A549 (cell line): Measurements from ENCODE around the gene CMIP.

Experiments used
- CTCF ChIP-seq: fragments of >200 bp; sonication (Bioruptor Twin); formaldehyde crosslinking; IDR thresholded peaks from 3 replicates; pipeline ENCODE4 v1.5.1; 2016
- E2F6 ChIP-seq: IDR thresholded peaks from 2 replicates; pipeline ENCODE4 v1.6.1; 2012; ENCODE audit warnings: low read depth, borderline replicate concordance
- KDM5A ChIP-seq: fragments of 200-600 bp; sonication (generic); IDR thresholded peaks from 2 replicates; pipeline ENCODE4 v1.6.1; 2016; ENCODE audit warnings: antibody characterized with exemption, mild to moderate bottlenecking
- PHF8 ChIP-seq: fragments of 200-600 bp; sonication (generic); IDR thresholded peaks from 2 replicates; pipeline ENCODE4 v1.6.1; 2016; ENCODE audit warnings: low read depth, mild to moderate bottlenecking, antibody characterized with exemption, moderate library complexity, borderline replicate concordance
- POLR2A ChIP-seq: IDR thresholded peaks from 2 replicates; pipeline ENCODE4 v1.6.1; 2012; ENCODE audit warnings: mild to moderate bottlenecking, low read length

- TF ChIP-seq POLR2A (no peak), PHF8 (no peak), E2F6 (no peak), CTCF (no peak), KDM5A (no peak)
Measured at GRCh38 chr16:81491541-81492188, 47.1 kb downstream of the CMIP start.
